WTC11 (cell line): ENCODE measurements around the gene SLC25A25.

Source experiments
- CREB1 ChIP-seq: sonication (generic); formaldehyde crosslinking; IDR thresholded peaks from 2 replicates; pipeline ENCODE4 v1.8.0; 2023; ENCODE audit warnings: mild to moderate bottlenecking, missing genetic modification reagents
- CREM ChIP-seq: sonication (generic); formaldehyde crosslinking; IDR thresholded peaks from 2 replicates; pipeline ENCODE4 v1.8.1; 2022; ENCODE audit warnings: mild to moderate bottlenecking, missing genetic modification reagents, moderate library complexity
- CTCF ChIP-seq: fragments of 200-600 bp; IDR thresholded peaks from 2 replicates; pipeline ENCODE4 v1.8.0; 2022; ENCODE audit warnings: antibody characterized with exemption
- EMX1 ChIP-seq: fragments of 250-450 bp; sonication (Bioruptor Pico); IDR thresholded peaks from 2 replicates; pipeline ENCODE4 v1.8.0; 2021; ENCODE audit warnings: mild to moderate bottlenecking
- FOXP1 ChIP-seq: sonication (generic); formaldehyde crosslinking; IDR thresholded peaks from 2 replicates; pipeline ENCODE4 v1.8.0; 2022; ENCODE audit warnings: missing genetic modification reagents, mild to moderate bottlenecking, moderate library complexity, borderline replicate concordance
- IRF2 ChIP-seq: sonication (generic); formaldehyde crosslinking; IDR thresholded peaks from 2 replicates; pipeline ENCODE4 v1.8.0; 2022; ENCODE audit warnings: low read depth, missing genetic modification reagents, borderline replicate concordance
- MAX ChIP-seq: sonication (generic); formaldehyde crosslinking; IDR thresholded peaks from 2 replicates; pipeline ENCODE4 v1.8.0; 2022; ENCODE audit warnings: mild to moderate bottlenecking, missing genetic modification reagents
- NR3C1 ChIP-seq: sonication (generic); formaldehyde crosslinking; conservative IDR thresholded peaks from 2 replicates; pipeline ENCODE4 v1.8.1; 2023; ENCODE audit warnings: low read depth, mild to moderate bottlenecking, missing genetic modification reagents
- SMAD3 ChIP-seq: sonication (generic); formaldehyde crosslinking; IDR thresholded peaks from 2 replicates; pipeline ENCODE4 v1.8.0; 2022; ENCODE audit warnings: missing genetic modification reagents, mild to moderate bottlenecking, borderline replicate concordance
- ZNF317 ChIP-seq: sonication (generic); formaldehyde crosslinking; IDR thresholded peaks from 2 replicates; pipeline ENCODE4 v1.8.1; 2023; ENCODE audit warnings: low read depth, mild to moderate bottlenecking, moderate library complexity, missing genetic modification reagents, borderline replicate concordance

DNA sequence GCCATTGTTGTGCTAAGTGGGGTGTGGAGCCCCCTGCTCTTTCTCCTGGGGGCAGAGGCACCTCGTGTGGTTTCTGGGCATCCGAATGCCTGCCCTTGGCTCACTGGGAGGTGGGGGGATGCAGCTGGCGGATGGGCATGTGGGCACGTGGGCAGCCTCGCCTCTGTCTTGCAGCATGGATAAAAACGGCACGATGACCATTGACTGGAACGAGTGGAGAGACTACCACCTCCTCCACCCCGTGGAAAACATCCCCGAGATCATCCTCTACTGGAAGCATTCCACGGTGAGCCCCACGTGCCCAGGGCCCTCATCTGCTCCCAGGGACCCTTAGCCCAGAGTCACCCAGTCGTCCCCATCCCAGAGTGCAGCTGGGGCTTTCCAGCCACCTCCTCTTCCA lies 34.2 kb downstream of the SLC25A25 start:
- no peak for TF ChIP-seq CTCF
- TF ChIP-seq IRF2 (CRISPR knock-in tag): no peak
- no peak for TF ChIP-seq EMX1
- no peak for TF ChIP-seq MAX (CRISPR knock-in tag)
- TF ChIP-seq ZNF317: no peak
- no peak for TF ChIP-seq CREM
- no peak for TF ChIP-seq SMAD3 (CRISPR knock-in tag)
- TF ChIP-seq FOXP1: no peak
- TF ChIP-seq CREB1 (CRISPR knock-in tag): no peak
- no peak for TF ChIP-seq NR3C1 (CRISPR knock-in tag)
